Loucy (cell line): ENCODE data around the gene CDCA4.

ENCODE experiments used
- H2AFZ ChIP-seq: fragments of 200-600 bp; sonication (generic); 2 replicates; pipeline ENCODE4 v1.6.0; 2016; ENCODE audit warnings: antibody characterized with exemption, mild to moderate bottlenecking, low read length, moderate library complexity
- H3F3A ChIP-seq: fragments of 200-600 bp; 2 replicates; pipeline ENCODE4 v1.6.0; 2016; ENCODE audit warnings: antibody characterized with exemption, low read depth, mild to moderate bottlenecking
- H3K27me3 ChIP-seq: fragments of 200-600 bp; sonication (generic); 2 replicates; pipeline ENCODE4 v1.6.1; 2014; ENCODE audit warnings: low read length, mild to moderate bottlenecking; ENCODE audit not compliant: insufficient read depth, poor library complexity, severe bottlenecking
- H3K36me3 ChIP-seq: fragments of 200-600 bp; sonication (generic); 2 replicates; pipeline ENCODE4 v1.6.1; 2016; ENCODE audit warnings: low read length; ENCODE audit not compliant: insufficient read depth
- H3K4me1 ChIP-seq: fragments of 200-600 bp; sonication (generic); 2 replicates; pipeline ENCODE4 v1.5.1; 2014; ENCODE audit warnings: low read length, mild to moderate bottlenecking; ENCODE audit not compliant: insufficient read depth, poor library complexity, severe bottlenecking
- H3K4me2 ChIP-seq: fragments of 200-600 bp; sonication (generic); 2 replicates; pipeline ENCODE4 v1.6.0; 2014; ENCODE audit warnings: antibody characterized with exemption, low read length, low read depth, mild to moderate bottlenecking; ENCODE audit not compliant: poor library complexity, severe bottlenecking
- H3K4me3 ChIP-seq: fragments of 200-600 bp; sonication (generic); 2 replicates; pipeline ENCODE4 v1.5.1; 2014; ENCODE audit warnings: low read length, mild to moderate bottlenecking, mixed read lengths; ENCODE audit not compliant: poor library complexity, severe bottlenecking
- H3K79me2 ChIP-seq: fragments of 200-600 bp; sonication (generic); 2 replicates; pipeline ENCODE4 v1.6.1; 2014; ENCODE audit warnings: low read length; ENCODE audit not compliant: insufficient read depth
- H3K9ac ChIP-seq: fragments of 200-600 bp; sonication (generic); 2 replicates; pipeline ENCODE4 v1.6.0; 2014; ENCODE audit warnings: mild to moderate bottlenecking, low read depth, low read length, moderate library complexity; ENCODE audit not compliant: poor library complexity, severe bottlenecking
- H3K9me2 ChIP-seq: fragments of 200-600 bp; sonication (generic); replicated peaks from 2 replicates; pipeline ENCODE4 v1.6.1; 2016; ENCODE audit warnings: low read depth, low read length, mixed read lengths
- H3K9me3 ChIP-seq: fragments of 200-600 bp; sonication (generic); 2 replicates; pipeline ENCODE4 v1.6.1; 2014; ENCODE audit warnings: mild to moderate bottlenecking, antibody characterized with exemption, low read length, low read depth; ENCODE audit not compliant: insufficient read depth
- H4K20me1 ChIP-seq: fragments of 200-600 bp; sonication (generic); 2 replicates; pipeline ENCODE4 v1.6.0; 2014; ENCODE audit warnings: antibody characterized with exemption, low read length, mild to moderate bottlenecking; ENCODE audit not compliant: insufficient read depth, poor library complexity, severe bottlenecking
- CTCF ChIP-seq: fragments of 200-600 bp; sonication (generic); conservative IDR thresholded peaks from 2 replicates; pipeline ENCODE4 v1.5.1; 2014; ENCODE audit warnings: mild to moderate bottlenecking, antibody characterized with exemption, low read length
- EZH2phosphoT487 ChIP-seq: fragments of 200-600 bp; IDR thresholded peaks from 2 replicates; pipeline ENCODE4 v1.6.1; 2018; ENCODE audit warnings: antibody characterized with exemption, mild to moderate bottlenecking, moderate library complexity, borderline replicate concordance

CDCA4 gene

GRCh38 chr14:104973385-104974145 lies 47.3 kb downstream of the CDCA4 start:
- Histone ChIP-seq H3K27me3 (no peaks in the 10 kb centered on the region), H3K4me1 (no peaks in the 10 kb centered on the region), H4K20me1 (no peaks in the 10 kb centered on the region), H3K9me3 (no peaks in the 10 kb centered on the region), H3K9me2 (no peaks in the 10 kb centered on the region), H3K36me3 (no peaks in the 10 kb centered on the region), H3K4me2 (no peak overlapping the region), H3K79me2 (no peaks in the 10 kb centered on the region), H3K4me3 (no peak overlapping the region), H3F3A (no peaks in the 10 kb centered on the region), H2AFZ (no peak overlapping the region), H3K9ac (no peak overlapping the region)
- TF ChIP-seq CTCF (no peak), EZH2phosphoT487 (no peak)

- no peak overlapping the region for H2AFZ ChIP-seq
- no peaks in the 10 kb centered on the region for H3K36me3 ChIP-seq
- no peaks in the 10 kb centered on the region for H3F3A ChIP-seq
- no peak for TF ChIP-seq CTCF
- TF ChIP-seq EZH2phosphoT487, result no peak
- H3K9me2 ChIP-seq, result no peaks in the 10 kb centered on the region
- H3K79me2 ChIP-seq, result no peaks in the 10 kb centered on the region
- no peak overlapping the region for H3K4me2 ChIP-seq
- no peaks in the 10 kb centered on the region for H3K9me3 ChIP-seq
- H3K9ac ChIP-seq, result no peak overlapping the region
- H3K4me3 ChIP-seq, result no peak overlapping the region
- no peaks in the 10 kb centered on the region for H4K20me1 ChIP-seq
- H3K4me1 ChIP-seq, result no peaks in the 10 kb centered on the region
- no peaks in the 10 kb centered on the region for H3K27me3 ChIP-seq
Observed at GRCh38 chr14:104973135-104973384, 47.8 kb downstream of the CDCA4 start.

- Histone ChIP-seq H4K20me1 (no peaks in the 10 kb centered on the region), H3F3A (no peaks in the 10 kb centered on the region), H3K9me3 (no peaks in the 10 kb centered on the region), H3K27me3 (no peaks in the 10 kb centered on the region), H3K9ac (no peak overlapping the region), H3K4me2 (no peak overlapping the region), H3K79me2 (no peaks in the 10 kb centered on the region), H3K36me3 (no peaks in the 10 kb centered on the region), H3K4me3 (no peak overlapping the region), H2AFZ (no peak overlapping the region), H3K9me2 (no peaks in the 10 kb centered on the region), H3K4me1 (no peaks in the 10 kb centered on the region)
- TF ChIP-seq CTCF (no peak), EZH2phosphoT487 (no peak)
Observed at GRCh38 chr14:104972301-104973134, 48.4 kb downstream of the CDCA4 start.
